SKM-1 (cell line): ENCODE data around the gene IL12B.

ENCODE experiments used
- DNase-seq: peaks from one replicate; lab custom pipeline; 2025; ENCODE audit not compliant: unreplicated experiment; lab: John Stamatoyannopoulos, UW

Gene IL12B

GRCh38 chr5:159333545-159333925 lies 3.2 kb upstream of the IL12B start:
- no peak for DNase-seq

DNA sequence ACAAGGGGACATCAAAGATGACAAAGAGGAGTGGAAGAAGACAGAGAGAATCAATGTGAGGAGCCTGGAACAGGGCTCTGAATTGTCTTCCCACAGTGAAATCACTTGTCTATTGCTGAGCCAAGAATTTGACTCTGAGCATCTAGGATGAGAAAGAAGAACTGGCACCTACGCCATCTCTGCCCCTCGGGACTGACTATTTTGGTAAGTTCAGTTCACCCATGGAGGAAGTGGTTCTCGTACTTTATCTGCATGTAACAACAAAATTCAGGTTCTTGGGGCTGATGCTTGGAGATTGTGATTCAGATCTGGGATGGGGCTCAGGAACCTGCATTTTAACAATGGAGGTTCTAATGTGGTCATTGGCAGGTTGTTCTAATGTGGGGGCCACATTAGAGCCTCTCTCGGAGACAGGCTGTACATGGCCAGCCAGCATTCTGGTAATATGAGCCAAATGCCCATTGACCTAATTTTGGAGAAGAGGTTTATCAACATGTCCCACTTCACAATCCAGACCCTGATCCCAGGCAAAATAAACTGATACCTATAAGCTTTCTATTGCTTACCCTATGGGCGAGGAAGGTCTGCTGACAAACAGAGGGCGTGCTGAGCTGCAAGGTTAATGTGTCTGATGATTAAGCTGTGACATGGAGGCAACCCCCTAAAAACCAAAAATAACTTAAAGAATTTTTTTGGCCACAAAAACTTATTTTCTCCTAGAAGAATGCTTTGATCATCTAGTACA lies 2.7 kb upstream of the IL12B start:
- no peak for DNase-seq

DNA sequence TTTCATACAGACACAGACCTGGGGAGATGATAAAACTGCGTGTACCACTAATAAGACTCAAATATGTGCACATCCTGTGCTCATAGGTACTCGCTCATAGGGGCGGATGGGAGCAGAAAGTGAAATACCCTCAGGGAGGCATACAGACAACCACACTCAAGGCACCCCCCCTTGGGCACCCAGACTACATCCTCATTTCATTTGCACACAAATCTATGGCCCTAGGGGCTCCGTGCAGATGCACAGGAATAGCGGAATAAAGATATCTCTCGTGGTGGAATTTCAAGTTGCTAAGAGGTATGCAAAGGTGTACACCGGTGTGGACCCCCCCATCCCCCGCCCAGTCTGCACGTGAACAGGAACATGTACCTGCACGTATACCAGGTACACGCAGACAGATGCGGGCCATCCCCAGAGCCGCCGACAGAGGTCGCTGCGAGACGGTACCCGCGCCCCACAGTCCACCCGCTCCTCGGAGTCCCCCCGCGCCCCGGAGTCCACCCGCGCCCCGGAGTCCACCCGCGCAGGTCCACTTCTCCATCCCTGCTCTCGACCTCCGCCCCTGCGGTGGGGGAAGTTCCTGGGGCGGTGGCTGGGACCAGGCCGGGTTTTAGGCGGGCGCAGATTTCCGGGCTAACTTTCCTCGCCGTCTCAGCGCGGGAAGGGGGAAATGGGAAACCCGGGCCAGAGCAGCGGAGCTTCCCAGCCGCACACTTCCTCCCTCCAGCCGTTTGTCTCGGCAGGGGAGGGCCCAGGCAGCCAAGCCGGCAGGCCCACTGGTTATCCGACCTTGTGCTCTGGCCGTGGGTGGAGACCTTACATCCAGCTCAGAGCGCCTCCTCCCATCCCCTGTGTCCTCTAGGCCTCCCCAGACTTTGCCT lies 1.0 kb upstream of the IL12B start:
- peak; percentile 32 for DNase-seq

DNA sequence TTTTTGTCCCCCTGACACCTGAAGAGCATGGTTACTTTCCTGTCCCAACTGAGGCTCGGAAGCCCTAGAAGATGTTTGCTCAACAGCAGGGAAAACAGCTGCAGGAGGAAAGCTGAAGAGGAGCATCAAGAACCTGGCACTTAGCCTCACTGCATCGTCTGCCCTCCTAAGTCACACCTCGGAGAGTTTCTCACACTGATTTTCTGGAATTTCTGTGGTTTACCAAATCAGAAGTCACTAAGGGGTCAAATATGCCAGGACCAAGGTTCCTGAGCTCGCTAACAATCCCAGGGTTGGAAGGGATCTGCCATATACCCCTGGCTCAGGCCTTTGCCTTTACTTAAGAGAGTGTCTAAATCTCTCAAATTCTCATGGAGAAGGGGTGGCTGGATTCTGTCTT lies 5.3 kb downstream of the IL12B start:
- no peak for DNase-seq

DNA sequence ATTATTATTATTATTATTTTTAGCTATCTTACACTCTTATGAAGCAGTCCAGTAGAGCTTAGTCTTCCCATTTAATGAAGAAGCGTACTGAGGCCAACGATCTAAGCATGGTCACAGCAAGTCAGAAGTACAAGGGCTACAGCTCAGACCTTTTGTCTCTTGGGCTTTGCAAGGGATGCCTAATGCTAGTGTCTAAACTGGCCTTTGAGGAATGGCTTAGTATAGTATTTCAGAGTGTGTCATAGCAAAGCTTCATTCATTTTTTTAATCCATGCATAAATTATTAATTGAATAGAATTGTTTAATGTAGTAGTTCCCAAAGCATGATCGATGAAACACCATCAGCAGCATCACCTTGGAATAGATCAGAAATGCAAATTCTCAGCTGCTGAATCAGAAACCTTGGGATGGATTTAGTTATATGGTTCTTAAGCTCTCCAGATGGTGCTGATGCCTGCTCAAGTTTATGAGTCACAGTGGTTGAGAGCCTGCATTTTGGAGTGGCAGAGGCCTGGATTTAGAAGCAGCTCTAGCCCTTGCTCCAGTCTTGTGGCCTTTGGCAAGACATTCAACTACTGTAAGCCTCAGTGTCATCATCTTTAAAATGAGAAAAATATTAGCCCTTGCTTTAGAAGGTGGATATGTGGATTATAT lies 6.1 kb downstream of the IL12B start:
- DNase-seq, result no peak

DNA sequence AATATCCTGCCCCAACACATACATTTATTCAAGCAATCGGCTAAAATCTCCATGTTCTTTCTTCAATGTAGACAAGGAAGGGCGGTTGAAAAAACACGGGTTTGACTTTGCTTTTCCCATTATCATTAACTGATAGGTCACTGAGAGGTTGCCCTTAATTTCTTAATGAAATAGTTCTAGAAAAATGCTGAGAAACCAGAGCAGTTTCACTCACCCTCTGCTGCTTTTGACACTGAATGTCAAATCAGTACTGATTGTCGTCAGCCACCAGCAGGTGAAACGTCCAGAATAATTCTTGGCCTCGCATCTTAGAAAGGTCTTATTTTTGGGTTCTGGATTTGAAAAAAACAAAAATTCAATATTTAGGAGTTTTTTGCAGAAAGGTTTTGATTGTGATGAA lies 8.1 kb downstream of the IL12B start:
- no peak for DNase-seq

DNA sequence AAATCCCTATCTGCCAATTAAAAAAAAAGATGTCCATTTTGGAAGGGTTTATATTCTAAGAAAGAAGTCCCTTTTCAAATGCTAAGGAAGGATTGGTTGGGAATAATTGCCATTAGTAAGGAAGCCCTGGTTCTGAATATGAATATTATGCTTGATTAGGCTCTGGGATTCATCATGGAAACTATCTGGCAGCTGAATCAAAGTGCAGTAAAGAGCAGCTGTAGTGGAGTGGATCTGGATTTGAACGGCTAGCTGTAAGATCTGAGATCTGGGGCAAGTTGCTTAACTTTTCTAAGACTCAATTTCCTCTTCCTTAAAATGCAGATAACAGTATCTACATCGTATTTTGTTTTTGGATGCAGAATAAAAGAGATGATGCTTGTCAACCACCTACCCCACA lies 10.5 kb downstream of the IL12B start:
- DNase-seq, result no peak

DNA sequence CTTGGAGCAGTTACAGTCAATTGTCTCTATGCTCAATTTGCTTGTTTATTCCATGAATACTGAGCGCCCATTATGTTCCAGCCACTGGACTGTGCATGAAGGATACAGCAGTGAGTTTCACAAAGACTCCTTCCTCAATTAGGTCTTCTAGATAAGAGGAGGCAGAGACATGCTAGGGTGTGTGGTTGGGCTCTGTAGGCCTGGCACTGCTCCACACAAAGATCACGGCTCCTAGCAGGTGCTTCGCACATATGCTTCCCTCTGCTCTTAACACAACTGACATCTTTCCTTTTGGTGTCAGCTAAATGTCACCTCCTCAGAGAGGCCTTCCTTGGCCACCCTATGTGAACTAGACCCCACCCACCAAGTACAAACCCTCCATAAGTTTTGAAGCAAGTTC lies 10.9 kb downstream of the IL12B start:
- DNase-seq, result no peak

- DNase-seq, result no peak
Measured at GRCh38 chr5:159318448-159318847, 11.8 kb downstream of the IL12B start.

GRCh38 chr5:159317849-159318248 lies 12.4 kb downstream of the IL12B start:
- no peak for DNase-seq

GRCh38 chr5:159316519-159317383 lies 13.5 kb downstream of the IL12B start:
- DNase-seq, result peak; percentile 52

DNA sequence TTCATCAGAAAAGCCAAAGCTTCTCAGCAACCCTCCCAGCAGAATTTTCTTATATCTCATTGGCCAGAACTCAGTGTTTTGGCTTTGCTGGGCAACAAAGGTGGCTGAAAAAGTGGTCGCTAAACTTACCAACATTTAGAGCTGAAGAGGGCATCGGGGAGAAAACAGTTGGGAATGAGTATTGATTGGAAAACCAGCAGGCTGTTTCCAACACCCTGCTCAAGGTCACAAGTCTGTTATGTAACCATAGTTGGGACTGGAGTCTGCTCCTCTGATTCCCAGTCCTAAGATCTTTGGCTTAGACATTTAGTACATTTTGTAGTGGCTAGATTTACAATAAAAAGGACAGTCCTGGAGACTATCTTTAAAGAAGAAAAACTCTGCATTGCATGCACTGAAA lies 17.1 kb downstream of the IL12B start:
- DNase-seq, result no peak

GRCh38 chr5:159311063-159311462 lies 19.2 kb downstream of the IL12B start:
- DNase-seq, result no peak

DNA sequence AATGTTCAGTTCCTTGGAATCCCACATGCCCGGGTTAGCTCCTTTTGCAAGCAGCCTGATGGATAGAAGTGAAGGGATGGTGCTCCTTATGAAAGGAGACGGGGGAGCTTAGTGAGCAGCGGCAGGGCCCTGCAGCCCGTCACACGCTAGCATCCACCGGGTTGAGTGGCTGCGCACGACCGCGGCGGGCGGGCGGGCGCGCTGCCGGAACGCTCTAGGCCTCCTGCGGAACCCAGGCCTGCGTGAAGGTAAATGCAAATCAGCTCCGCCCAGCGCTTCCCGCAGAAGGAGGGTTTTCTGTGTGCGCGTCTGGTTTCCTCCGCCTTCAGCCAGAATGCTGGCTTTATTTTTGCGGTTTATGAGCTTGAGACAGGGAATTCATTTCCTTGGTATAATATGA lies 19.8 kb downstream of the IL12B start:
- no peak for DNase-seq

- no peak for DNase-seq
Measured at GRCh38 chr5:159309689-159310433, 20.4 kb downstream of the IL12B start.

GRCh38 chr5:159304961-159305595 lies 25.2 kb downstream of the IL12B start:
- DNase-seq, result no peak

DNA sequence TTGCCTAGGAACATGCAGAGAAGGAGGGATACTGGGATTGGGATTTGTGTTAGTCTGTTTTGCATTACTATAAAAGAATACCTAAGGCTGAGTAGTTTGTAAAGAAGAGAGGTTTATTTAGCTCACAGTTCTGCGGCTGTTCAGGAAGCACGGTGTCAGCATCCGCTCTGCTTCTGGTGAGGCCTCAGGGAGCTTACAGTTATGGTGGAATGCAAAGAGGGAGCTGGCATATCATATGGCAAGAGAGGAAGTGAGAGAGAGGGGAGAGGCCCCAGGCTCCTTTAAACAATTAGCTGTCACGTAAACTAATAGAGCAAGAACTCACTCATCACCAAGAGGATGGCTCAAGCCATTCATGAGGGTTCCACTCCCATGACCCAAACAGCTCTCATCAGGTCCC lies 27.0 kb downstream of the IL12B start:
- no peak for DNase-seq

GRCh38 chr5:159301929-159302860 lies 28.1 kb downstream of the IL12B start:
- DNase-seq, result peak; percentile 72

GRCh38 chr5:159301466-159301865 lies 28.8 kb downstream of the IL12B start:
- no peak for DNase-seq
